ENCODE data around the gene ALDH8A1.

The ALDH8A1 gene

GRCh38 chr6:134956032-134956431 lies 6.1 kb upstream of the ALDH8A1 start:
- no peak for TF ChIP-seq CTCF (IDR thresholded peaks at IDR 0.05; ENCODE audit: low read depth, low read length, missing control alignments)
- no peak for DNase-seq (ENCODE audit: extremely low read depth, low read depth)
- no peak overlapping the region for H3K4me3 ChIP-seq (replicated peaks; ENCODE audit: low read depth, low read length)

- TF ChIP-seq CTCF (IDR thresholded peaks at IDR 0.05; ENCODE audit: low read depth, low read length, missing control alignments): no peak
These were observed 4.5 kb upstream of the ALDH8A1 start for GRCh38 chr6:134954272-134955000.

GRCh38 chr6:134951494-134952263 lies 1.8 kb upstream of the ALDH8A1 start:
- no peak for TF ChIP-seq CTCF (IDR thresholded peaks at IDR 0.05; ENCODE audit: low read depth, low read length, missing control alignments)
- no peak overlapping the region for H3K4me3 ChIP-seq (replicated peaks; ENCODE audit: low read depth, low read length)
- DNase-seq (ENCODE audit: extremely low read depth, low read depth): no peak

More at GRCh38 chr6:134954272-134955000, 4.5 kb upstream of the ALDH8A1 start:
- H3K4me3 ChIP-seq (replicated peaks; ENCODE audit: low read depth, low read length): no peak overlapping the region
- DNase-seq (ENCODE audit: extremely low read depth, low read depth): no peak

- DNase-seq (ENCODE audit: extremely low read depth, low read depth): no peak
- no peak overlapping the region for H3K4me3 ChIP-seq (replicated peaks; ENCODE audit: low read depth, low read length)
- no peak for TF ChIP-seq CTCF (IDR thresholded peaks at IDR 0.05; ENCODE audit: low read depth, low read length, missing control alignments)
These were observed 581 bp upstream of the ALDH8A1 start for GRCh38 chr6:134950482-134950881.

- no peak overlapping the region for H3K4me3 ChIP-seq (replicated peaks; ENCODE audit: low read depth, low read length)
- no peak for DNase-seq (ENCODE audit: extremely low read depth, low read depth)
- no peak for TF ChIP-seq CTCF (IDR thresholded peaks at IDR 0.05; ENCODE audit: low read depth, low read length, missing control alignments)
These were observed 1.2 kb downstream of the ALDH8A1 start for GRCh38 chr6:134948691-134949090.

GRCh38 chr6:134948142-134948541 lies 1.8 kb downstream of the ALDH8A1 start:
- TF ChIP-seq CTCF (IDR thresholded peaks at IDR 0.05; ENCODE audit: low read depth, low read length, missing control alignments): no peak
- no peak for DNase-seq (ENCODE audit: extremely low read depth, low read depth)
- H3K4me3 ChIP-seq (replicated peaks; ENCODE audit: low read depth, low read length): no peak overlapping the region
